Activated B cell treated with CpG ODN at 0.5 μM for 24 hours (primary cell): ENCODE measurements around the gene ITSN2. TPM values are rescaled to one million over a fixed set of nuclear protein-coding genes. Genes with fewer than 3 reads are reported as not detected.

Experiments
- ATAC-seq: fragments of 200-7000 bp; cut with Tn5 transposase; one replicate; pipeline ENCODE4 v1.10.0; 2021; ENCODE audit warnings: low read depth, mild to moderate bottlenecking, moderate library complexity
- CTCF ChIA-PET: fragments of 350-600 bp; sonication (Branson Sonifier 250); formaldehyde crosslinking; loops from one replicate; lab custom pipeline; 2021; ENCODE audit warnings: antibody characterized with exemption; lab: Charles Lee
- POLR2A ChIA-PET: fragments of 350-600 bp; sonication (Branson Sonifier 250); formaldehyde crosslinking; loops from one replicate; lab custom pipeline; 2021; ENCODE audit warnings: antibody characterized with exemption; lab: Charles Lee
- DNase-seq: peaks from one replicate; pipeline ENCODE4 v3.0.0; 2022
- H3K27ac Mint-ChIP-seq: one replicate; pipeline ENCODE4 v1.8.0; 2020; ENCODE audit warnings: mixed read lengths
- H3K27me3 Mint-ChIP-seq: one replicate; pipeline ENCODE4 v1.8.0; 2021; ENCODE audit warnings: mixed read lengths
- H3K36me3 Mint-ChIP-seq: one replicate; pipeline ENCODE4 v1.8.0; 2021; ENCODE audit warnings: low read depth, mixed read lengths
- H3K4me1 Mint-ChIP-seq: one replicate; pipeline ENCODE4 v1.8.0; 2021; ENCODE audit warnings: mixed read lengths
- H3K4me3 Mint-ChIP-seq: one replicate; pipeline ENCODE4 v1.8.0; 2020; ENCODE audit warnings: mild to moderate bottlenecking, mixed read lengths
- H3K9me3 Mint-ChIP-seq: one replicate; pipeline ENCODE4 v1.8.0; 2020; ENCODE audit warnings: mixed read lengths
- CTCF ChIP-seq: fragments of 200-600 bp; IDR thresholded peaks from one replicate; pipeline ENCODE4 v1.8.0; 2022; ENCODE audit warnings: antibody characterized with exemption, mild to moderate bottlenecking
- intact Hi-C: fragments of 100-400 bp; cut with micrococcal nuclease; formaldehyde crosslinking; loops from one replicate; pipeline ENCODE4 v1.15.1; 2024
- total RNA-seq: library from RNA; stranded (reverse); gene quantifications from 2 replicates; pipeline ENCODE4 v1.2.3, GENCODE V29; 2022

ITSN2 gene
- total RNA-seq, 1 donor from 2014 or later, result 156 TPM

- ATAC-seq (no peak), DNase-seq (no peak)
- no peak overlapping the region for H3K27ac Mint-ChIP-seq
- peaks cover 49% of the 10 kb centered on the region for H3K36me3 Mint-ChIP-seq
- H3K4me1 Mint-ChIP-seq, result no peaks in the 10 kb centered on the region
- POLR2A ChIA-PET, result no interaction called here
- CTCF ChIA-PET, result no interaction called here
- intact Hi-C loops, result loop anchor here (5.0 kb wide), 1 partner anchor 129 kb away; no protein-coding TSS in a partner anchor
- no peak overlapping the region for H3K4me3 Mint-ChIP-seq
- no peaks in the 10 kb centered on the region for H3K9me3 Mint-ChIP-seq
- no peaks in the 10 kb centered on the region for H3K27me3 Mint-ChIP-seq
- no peak for TF ChIP-seq CTCF
Observed at GRCh38 chr2:24253303-24253919, 106.9 kb downstream of the ITSN2 start.

- Mint-ChIP-seq H3K36me3 (peaks cover 83% of the 10 kb centered on the region), H3K9me3 (no peaks in the 10 kb centered on the region), H3K27ac (no peak overlapping the region), H3K4me3 (no peak overlapping the region), H3K27me3 (no peaks in the 10 kb centered on the region), H3K4me1 (no peaks in the 10 kb centered on the region)
- ATAC-seq (no peak), DNase-seq (no peak)
- TF ChIP-seq CTCF, result no peak
- POLR2A ChIA-PET, result no interaction called here
- CTCF ChIA-PET, result interaction anchor here (0.6 kb wide), 1 partner anchor 137 kb away, joined by 6 read pairs; no protein-coding TSS in a partner anchor
- intact Hi-C loops, result no loop called here
Observed at GRCh38 chr2:24247592-24247991, 112.7 kb downstream of the ITSN2 start.

GRCh38 chr2:24247164-24247563 lies 113.2 kb downstream of the ITSN2 start:
- intact Hi-C loops, result no loop called here
- Mint-ChIP-seq H3K4me1 (no peaks in the 10 kb centered on the region), H3K36me3 (peaks cover 81% of the 10 kb centered on the region), H3K27me3 (no peaks in the 10 kb centered on the region), H3K4me3 (no peak overlapping the region), H3K27ac (no peak overlapping the region), H3K9me3 (no peaks in the 10 kb centered on the region)
- DNase-seq (no peak), ATAC-seq (no peak)
- ChIA-PET POLR2A (no interaction called here), CTCF (interaction anchor here (0.6 kb wide), 1 partner anchor 138 kb away, joined by 6 read pairs; no protein-coding TSS in a partner anchor)
- TF ChIP-seq CTCF, result no peak

- DNase-seq (no peak), ATAC-seq (no peak)
- ChIA-PET POLR2A (no interaction called here), CTCF (no interaction called here)
- Mint-ChIP-seq H3K4me3 (no peak overlapping the region), H3K4me1 (no peaks in the 10 kb centered on the region), H3K27me3 (no peaks in the 10 kb centered on the region), H3K36me3 (peaks cover 86% of the 10 kb centered on the region), H3K27ac (no peak overlapping the region), H3K9me3 (no peaks in the 10 kb centered on the region)
- intact Hi-C loops, result no loop called here
- no peak for TF ChIP-seq CTCF
Observed at GRCh38 chr2:24245986-24246776, 114.2 kb downstream of the ITSN2 start.

- CTCF ChIA-PET, result no interaction called here
- H3K4me1 Mint-ChIP-seq, result no peaks in the 10 kb centered on the region
Observed at GRCh38 chr2:24241528-24241927, 118.8 kb downstream of the ITSN2 start.

More at GRCh38 chr2:24241528-24241927, 118.8 kb downstream of the ITSN2 start:
- H3K36me3 Mint-ChIP-seq, result peaks cover 71% of the 10 kb centered on the region
- H3K27me3 Mint-ChIP-seq, result no peaks in the 10 kb centered on the region
- DNase-seq (no peak), ATAC-seq (no peak)
- intact Hi-C loops, result no loop called here
- POLR2A ChIA-PET, result no interaction called here
- no peak overlapping the region for H3K27ac Mint-ChIP-seq
- H3K4me3 Mint-ChIP-seq, result no peak overlapping the region
- TF ChIP-seq CTCF, result no peak
- H3K9me3 Mint-ChIP-seq, result no peaks in the 10 kb centered on the region
